HG02938 (cell line): Measurements from ENCODE around the gene CAPN14.

Experiments
- ATAC-seq: cut with Tn5 transposase; IDR thresholded peaks from one replicate; pipeline ENCODE4 v1.9.1; 2021; ENCODE audit warnings: mild to moderate bottlenecking, moderate library complexity; ENCODE audit not compliant: unreplicated experiment

The CAPN14 gene

GRCh38 chr2:31244101-31244500 is 26.8 kb upstream of the CAPN14 start:
- ATAC-seq, result no peak

- ATAC-seq, result no peak
Measured at GRCh38 chr2:31243053-31243452, 25.7 kb upstream of the CAPN14 start.

DNA sequence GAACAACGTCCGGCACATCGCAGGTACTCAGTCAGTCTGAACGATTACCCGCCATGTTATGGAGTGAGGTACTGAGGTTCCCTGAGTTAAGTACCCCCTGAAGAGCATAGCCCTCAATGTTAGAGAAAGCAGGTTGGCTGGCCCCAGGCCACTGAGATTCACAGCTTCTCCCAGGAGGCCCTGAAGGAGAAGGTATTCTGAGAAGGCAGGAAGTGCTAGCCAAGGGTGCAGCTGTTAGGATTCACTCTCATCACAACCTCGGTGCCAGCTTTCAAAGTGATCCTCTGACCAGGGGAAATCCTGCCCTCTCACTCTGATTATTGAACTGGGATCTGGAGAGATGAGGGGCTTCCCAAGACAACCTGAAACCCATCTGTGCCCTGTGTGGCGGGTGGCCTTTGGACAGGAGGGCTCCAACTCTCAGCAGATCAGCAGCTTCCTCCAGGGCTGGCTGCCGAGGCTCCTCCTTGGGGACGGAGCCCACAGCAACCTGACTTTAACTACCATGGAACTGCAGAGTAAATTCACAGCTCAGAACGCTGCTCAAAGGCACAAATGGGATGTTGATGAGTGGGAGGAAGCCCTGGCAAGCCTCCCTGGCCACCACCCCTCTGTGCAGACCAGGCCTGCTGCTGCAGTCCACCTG is 24.4 kb upstream of the CAPN14 start:
- ATAC-seq, result no peak

GRCh38 chr2:31240381-31241365 is 23.4 kb upstream of the CAPN14 start:
- ATAC-seq, result no peak

GRCh38 chr2:31239593-31240177 is 22.4 kb upstream of the CAPN14 start:
- no peak for ATAC-seq

DNA sequence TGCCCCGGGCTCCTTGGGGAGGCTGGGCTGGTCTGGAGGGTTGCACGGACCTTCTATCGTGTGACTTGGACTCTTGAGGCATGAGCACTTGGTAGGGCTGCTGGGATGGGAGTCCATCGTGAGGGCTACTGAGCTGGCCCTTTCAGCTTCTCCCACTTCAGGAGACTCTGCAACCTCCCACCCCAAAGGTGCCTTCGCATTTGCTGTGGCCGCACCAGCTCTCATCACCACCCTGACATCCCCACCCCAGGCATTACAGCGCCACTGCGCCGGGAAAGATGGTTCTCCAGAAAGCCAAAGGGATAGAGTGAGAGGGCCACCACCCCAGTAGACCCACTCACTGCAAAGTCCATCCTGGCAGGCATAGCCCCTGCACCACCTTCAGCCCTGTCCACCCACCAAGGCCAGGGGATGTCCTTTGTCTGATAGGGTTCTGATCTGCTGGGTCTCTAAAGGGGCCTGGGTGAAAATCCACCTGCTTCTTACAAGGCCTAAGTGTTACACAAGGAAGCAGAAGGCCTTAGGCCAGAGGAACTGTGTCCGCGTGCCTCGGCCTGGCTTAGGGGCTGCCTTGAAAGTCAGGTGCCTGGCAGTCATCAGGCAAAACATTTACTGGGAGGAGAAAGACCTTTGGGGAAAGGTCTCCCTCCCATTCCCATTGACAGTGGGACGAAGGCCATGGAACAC is 21.7 kb upstream of the CAPN14 start:
- no peak for ATAC-seq

GRCh38 chr2:31238126-31238905 is 21.0 kb upstream of the CAPN14 start:
- no peak for ATAC-seq

DNA sequence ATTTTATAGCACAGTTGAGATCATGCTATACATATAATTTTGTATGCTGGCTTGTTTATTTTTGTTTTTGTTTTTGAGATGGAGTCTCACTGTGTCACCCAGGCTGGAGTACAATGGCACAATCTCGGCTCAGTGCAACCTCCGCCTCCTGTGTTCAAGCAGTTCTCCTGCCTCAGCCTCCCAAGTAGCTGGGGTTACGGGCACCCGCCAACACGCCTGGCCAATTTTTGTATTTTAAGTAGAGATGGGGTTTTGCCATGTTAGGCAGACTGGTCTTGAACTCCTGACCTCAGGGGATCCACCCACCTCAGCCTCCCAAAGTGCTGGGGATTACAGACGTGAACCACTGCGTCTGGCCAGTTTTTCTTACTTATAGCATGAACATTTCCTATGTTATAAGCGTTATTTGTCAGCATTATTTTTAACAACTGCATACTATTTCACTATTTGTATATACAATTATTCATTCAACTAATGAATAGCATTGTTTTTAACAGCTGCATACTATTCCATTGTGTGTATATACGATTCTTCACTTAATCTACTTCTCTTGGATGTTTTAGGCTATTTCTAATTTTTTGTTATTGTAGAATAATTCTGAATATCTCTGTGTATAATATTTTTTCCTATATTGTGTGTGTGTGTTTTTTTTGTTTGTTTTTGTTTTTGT is 20.2 kb upstream of the CAPN14 start:
- ATAC-seq, result no peak

DNA sequence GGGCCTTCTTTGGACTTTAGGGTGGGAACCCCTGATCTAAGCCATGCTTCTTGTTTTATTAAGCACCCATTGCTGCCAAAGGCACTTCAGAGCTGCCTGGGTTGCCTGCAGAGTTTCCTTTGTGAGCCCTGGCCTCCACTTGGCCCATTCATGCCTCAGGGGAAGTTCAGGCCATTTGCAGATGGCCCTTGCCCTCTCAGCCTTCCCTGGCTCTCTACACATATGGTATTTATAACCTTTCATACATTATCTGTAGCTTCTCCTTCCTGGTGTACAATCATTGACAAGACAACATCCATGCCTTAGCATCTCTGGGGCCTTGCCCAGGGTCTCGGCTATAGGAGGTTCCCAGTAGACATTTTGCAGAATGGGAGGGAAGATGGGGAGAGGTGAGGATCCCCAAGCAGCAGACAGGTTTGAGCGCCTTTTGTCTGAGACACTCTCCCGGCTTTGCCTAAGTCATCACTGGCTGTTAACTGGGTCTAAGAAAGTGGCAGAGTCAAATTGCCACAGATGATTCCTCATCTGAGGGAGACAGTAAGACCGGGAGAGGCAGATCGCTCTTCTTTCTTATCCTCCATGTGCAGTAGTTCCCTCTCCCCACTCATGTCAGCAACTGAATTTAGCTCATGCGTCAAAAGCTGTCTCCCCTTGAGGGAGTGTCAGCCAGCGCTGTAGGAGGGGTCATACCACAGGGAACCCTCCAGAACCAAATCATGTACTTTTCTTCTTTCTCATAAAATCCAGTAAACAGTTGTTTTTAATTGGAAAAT is 19.3 kb upstream of the CAPN14 start:
- ATAC-seq, result no peak

- no peak for ATAC-seq
Measured at GRCh38 chr2:31235504-31235902, 18.2 kb upstream of the CAPN14 start.

DNA sequence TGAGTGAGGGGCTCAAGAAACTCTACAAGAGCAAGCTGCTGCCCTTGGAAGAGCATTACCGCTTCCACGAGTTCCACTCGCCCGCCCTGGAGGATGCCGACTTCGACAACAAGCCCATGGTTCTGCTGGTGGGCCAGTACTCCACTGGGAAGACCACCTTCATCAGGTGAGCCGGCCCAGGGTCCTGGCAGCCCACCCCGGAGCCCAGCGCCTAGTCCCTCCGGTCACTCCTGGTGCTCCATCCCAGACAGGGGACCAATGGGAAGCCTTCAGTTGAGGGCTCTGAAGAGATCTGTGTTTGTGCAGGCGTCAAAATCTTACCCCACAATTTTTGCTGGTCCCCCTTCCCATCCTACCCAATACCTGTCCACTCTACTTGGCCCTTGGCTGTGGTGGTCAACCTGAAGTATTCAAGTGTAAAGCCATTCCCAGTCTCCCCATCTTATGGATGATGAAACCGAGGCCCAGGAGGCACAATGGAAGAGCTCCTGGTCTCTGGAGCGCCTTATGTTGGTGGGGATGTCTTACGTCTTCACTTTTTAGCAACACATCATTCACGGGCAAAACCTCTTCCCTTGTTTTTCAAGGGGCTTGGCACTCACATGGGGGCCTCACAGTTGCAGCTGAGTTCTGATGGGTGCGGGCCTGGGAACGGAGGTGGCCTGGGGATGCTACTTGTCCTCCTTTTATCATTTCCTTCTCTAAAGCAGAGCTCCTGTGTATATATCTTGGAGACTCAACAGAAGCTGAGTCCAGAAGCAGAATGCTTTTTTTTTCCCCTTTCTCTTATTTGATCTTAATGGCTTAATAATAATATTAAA is 17.6 kb upstream of the CAPN14 start:
- ATAC-seq, result no peak

GRCh38 chr2:31233741-31234682 is 16.7 kb upstream of the CAPN14 start, which contains the start of gene EHD3:
Gene EHD3 (plus strand): TSS chr2:31234152. CDS start chr2:31234622, 470 bp downstream.
- peak; percentile 95 for ATAC-seq

DNA sequence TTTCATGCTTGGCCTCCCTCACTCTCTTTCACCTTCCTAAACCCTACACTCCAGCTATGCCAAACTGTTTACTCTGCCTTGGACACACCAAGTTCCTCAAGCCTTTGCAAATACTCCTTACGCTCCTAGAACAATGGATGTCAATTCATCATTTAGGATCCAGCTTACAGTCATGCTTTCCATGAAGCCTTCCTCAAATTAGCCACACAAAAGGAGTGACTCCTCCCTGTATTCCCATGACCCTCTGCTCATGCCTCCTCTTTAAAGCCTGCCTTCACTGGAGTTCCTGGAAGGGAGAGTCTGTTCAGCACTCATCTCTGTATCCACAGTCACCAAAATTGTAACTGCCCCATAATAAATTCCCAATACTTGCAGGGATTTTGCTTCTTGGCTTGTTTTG is 15.9 kb upstream of the CAPN14 start:
- no peak for ATAC-seq

DNA sequence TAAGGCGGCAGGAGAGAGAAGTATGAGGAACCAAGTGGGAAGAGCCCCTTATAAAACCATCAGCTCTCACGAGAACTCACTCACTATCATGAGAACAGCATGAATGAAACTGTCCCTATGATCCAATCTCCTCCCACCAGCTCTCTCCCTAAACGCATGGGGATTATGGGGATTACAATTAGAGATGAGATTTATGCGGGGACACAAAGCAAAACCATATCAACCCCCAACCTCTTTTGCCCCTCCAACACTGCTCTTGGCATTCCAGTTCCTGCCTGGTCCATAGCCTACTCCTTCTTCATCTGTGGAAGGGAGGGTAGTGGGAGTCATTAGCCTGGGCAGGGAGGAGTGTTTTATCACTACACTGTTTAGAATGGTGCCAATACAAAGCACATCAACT is 15.3 kb upstream of the CAPN14 start:
- no peak for ATAC-seq

GRCh38 chr2:31231571-31232302 is 14.4 kb upstream of the CAPN14 start:
- ATAC-seq, result no peak

DNA sequence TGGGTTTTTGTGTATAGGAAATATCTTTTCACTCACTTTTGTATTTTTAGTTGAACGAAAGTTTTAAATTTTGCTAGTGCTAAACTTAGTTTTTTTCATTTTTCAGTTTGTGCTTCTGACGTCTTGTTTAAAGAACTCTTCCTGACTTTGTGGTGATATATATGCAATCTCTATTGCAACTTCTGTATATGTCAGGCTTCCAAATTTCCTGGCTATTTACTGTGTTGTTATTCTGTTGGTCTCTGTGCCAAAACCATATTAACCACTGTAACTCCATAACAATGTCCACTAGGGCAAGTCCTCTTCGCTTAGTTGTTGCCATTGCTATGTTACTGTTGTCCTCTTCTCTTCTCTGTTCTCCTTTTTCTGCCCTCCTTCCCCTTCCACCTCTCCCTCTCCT is 13.4 kb upstream of the CAPN14 start:
- ATAC-seq, result no peak
